Stimulated activated CD8-positive, alpha-beta memory T cell treated with anti-CD3 and anti-CD28 coated beads, Interleukin-15, amount 100 ng/mL, for 4 hours (primary cell): ENCODE results near the gene SLC38A5.
A peak's percentile ranks its signal among the peaks of the same experiment; 100 is the strongest.
"Not testable (repeated sequence)": the region's sequence is repeated elsewhere in the genome, so short reads cannot be mapped to it uniquely, and the experiment has no call there.

Source experiments
- DNase-seq, 2 donors: peaks; one replicate each; pipeline ENCODE4 v3.0.0-alpha.2; 2020; ENCODE audit warnings: low read depth in 2 of 2

The SLC38A5 gene

DNA sequence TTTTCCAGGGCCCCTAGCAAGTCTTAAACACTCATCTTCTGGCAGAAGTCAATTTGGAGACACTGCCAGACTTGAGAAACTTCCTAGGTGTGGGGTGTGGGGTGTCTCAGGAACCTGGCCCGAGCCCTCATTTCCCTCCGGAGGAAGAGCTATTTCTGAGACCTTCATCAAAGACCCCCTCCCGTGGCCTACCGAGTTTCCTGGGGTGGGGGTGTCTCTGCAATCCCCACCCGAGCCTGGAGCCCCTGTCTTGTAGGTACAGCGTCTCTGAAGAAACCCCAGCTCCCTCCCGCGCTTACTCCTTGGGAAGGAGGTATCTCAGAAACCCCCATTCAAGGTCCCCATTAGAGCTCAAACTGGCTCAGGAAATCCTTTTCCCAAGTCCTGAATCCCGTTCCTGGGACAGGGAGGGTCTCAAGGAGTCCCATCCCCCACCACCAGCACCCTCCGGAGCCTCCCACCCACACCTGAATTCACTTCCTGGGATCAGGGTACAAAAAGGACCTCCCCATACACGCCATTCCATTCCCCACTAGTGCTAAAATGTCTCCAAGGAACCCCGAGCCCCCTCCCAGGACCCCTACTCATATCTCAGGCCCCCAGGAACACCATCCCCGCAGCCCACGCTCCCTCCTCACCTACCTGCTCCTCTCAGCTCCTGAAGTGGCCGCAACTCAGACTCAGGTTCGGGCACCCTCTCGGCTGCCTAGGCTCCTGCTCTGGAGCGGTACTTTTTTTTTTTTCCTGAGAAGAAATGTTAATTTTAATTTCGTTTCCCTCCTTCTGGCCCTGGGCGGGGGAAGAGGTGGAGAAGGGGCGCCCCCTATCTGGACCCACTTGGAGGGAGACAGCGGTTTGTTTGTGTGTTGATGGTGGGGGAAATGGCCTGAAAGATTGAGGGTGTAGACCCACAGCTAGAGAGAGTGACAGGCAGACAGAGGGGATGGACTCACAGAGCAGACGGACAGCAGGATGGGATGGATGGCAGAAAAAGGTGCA lies 1.1 kb downstream of the SLC38A5 start:
- peak in 1 of 2 donors; percentile 10 for DNase-seq

DNA sequence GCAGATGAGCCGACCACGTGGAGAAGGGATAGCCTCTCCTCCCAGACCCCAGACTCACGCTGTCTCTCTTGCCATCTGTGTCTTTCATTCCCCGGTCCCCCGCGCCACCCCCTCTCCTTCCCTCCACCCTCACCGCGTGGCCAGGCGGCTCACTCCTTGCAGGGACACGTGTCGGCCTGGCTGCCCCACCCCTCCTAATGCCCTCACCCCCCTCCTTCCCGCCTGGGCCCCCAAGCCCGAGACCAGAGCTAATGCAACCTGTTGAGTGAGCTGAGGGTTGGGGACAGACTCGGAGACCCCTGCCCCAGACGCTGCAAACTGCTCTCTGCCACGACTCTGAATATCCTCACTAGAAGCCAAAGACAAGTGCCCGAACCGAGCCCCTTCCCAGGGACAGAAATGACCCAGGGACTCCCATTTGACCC lies 1.8 kb downstream of the SLC38A5 start:
- DNase-seq, result peak in 1 of 2 donors; percentile 37

DNA sequence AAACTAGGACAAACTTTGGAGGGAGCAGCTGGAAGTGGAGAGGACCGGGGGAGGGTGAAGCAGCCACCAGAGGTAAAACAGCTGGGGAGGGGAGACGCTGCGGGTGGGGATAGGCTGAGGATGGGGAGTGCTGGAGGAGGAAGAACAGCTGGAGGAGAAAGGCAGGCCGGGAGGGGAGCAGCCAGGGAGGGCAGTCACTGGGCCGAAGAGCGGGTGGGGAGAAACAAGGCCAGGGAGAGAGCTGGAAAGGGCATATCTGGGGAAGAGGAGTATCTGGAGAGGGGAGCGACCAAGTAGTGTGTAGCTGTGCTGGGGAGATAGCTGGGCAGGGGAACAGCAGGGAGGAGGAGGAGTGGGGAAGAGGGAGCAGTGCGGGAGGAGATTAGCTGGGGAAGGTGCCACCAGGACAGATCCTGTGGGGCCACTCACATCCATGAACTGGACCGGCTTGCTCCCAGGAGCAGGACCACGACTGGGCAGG lies 2.7 kb downstream of the SLC38A5 start:
- no peak for DNase-seq

DNA sequence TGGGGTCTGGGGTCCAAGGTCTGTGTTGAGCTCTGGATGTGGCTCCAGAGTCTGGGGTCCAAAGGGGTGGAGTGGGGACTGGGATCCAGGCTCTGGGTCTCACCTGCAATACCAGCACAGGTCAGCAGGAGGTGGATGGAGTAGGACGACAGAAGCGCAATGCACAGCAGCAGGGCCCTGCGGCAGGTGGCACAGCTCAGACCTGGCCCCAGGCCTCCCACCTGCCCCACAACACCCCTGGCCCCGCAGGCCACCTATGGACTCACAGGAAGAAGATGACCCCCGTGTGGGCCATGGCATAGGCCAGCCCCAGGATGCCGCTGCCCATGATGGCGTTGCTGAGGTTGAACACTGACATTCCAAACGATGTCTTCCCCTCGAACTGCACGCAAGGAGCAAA lies 3.4 kb downstream of the SLC38A5 start:
- DNase-seq, result no peak

DNA sequence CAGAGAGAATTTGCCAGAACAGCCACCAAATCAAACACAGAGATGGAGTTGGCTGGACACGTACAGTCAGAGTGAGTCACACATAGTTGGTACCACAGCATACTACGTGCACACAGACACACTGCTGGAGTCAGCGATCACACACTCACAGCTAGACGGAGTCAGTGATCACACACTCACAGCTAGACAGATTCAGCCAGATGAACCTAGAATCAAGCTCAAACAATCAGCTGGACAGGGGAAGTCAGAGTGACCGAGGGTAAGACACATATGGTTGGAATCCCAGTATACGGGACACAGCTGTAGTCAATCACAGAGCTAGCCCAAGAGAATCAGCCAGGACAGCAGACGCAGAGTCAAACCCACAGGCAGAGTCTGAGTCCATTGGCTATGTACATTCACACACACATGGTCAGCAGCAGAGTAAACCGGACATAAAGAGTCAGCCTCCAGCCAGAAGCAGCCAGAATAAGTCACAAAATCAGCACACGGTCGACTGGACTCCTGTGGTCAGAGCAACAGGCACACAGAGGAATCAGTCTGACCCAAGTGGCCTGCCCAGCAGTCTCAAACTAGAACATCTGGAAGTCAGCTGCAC lies 4.6 kb downstream of the SLC38A5 start:
- no peak for DNase-seq

DNA sequence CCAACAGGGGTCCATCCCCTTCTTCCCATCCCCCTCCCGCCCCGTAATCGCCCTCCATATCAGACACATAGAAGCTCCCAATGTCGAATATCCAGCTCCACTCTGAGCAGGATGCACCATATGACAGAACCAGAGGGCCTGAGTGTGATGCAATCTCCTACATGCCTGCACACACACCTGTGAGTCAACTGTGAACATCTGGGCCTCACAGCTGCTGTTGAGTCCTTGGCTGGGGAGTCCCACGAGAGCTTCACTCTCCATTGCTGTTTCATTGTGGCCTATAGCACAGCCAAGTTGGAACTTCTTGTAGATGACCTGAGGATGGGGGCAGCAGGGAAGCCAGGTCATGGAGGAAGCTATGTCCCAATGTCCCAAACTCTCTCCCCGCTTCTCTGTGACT lies 8.2 kb downstream of the SLC38A5 start:
- no peak for DNase-seq

DNA sequence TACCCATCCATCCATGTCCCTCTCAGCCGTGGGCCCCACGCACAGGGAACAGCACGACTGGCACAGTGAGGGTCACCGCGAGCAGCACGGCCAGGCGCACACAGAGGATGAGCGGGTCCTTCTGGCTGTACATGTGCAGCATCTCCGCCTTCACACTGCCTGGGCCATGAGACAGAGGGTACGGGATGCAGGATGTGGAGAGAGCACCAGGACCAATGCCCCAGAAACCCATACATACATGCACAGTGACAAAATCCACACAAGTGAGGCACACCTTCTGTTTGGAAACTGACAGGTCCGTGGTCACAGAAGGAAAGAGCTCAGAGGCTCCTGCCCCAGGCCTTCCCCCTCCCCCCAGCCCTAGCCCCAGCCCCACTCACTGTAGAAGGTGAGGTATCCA lies 9.5 kb downstream of the SLC38A5 start:
- DNase-seq, result no peak

DNA sequence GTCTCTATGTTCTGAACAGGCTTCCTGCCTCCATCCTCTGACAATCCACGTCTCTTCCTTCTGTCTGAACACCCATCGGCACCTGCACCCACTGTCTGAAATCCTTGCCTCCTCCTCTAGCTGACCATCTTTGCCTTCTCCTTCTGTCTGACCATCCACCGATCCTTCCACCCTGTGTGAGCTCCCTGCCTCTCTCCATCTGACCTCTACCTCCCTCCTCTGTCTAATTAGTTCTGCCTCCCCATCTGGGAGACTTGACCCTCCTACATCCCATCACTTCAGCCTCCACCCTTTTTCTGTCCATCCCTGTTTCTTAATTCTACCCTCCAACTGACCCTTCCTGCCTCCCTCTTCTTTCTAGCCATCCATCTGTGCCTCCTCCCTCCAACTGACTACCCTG lies 10.0 kb downstream of the SLC38A5 start:
- DNase-seq, result no peak

DNA sequence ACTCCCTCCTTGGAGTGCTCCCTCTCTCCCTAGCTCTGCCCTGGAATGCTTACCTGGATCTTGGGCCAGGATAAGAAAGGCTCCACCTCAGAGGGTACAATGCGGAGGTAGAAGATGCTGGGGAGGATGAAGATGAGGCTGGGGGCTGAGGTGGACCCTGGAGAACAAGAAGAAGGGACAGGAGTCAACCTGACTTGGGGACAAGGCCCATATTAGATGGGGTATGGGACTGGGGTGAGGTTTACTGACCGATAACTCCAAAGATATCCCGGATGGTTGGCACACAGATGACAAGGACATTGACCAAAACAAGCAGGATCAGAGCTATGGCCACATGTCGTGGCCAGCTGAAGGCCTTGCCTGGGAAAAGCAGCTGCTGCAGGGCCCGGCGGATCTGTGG lies 10.6 kb downstream of the SLC38A5 start:
- no peak for DNase-seq

DNA sequence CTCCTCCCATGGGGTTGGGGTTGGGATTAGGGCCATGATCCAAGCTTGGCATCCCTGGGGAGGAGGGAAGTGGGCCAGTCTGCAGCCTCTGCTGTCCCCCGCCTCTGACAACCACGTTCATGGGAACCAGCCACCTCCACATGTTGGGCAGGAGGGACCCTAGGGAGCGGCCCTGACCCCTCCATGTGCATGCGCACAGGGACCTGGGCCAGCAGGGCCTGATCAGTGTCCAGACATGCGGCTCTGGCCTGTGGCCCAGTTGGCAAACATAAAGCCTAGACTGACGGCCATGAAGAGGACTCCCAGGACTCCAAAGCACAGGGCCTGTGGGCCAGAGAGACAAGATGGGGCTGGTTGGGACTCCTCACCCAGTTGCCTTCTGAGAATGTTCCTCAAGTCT lies 11.3 kb downstream of the SLC38A5 start:
- DNase-seq, result no peak

DNA sequence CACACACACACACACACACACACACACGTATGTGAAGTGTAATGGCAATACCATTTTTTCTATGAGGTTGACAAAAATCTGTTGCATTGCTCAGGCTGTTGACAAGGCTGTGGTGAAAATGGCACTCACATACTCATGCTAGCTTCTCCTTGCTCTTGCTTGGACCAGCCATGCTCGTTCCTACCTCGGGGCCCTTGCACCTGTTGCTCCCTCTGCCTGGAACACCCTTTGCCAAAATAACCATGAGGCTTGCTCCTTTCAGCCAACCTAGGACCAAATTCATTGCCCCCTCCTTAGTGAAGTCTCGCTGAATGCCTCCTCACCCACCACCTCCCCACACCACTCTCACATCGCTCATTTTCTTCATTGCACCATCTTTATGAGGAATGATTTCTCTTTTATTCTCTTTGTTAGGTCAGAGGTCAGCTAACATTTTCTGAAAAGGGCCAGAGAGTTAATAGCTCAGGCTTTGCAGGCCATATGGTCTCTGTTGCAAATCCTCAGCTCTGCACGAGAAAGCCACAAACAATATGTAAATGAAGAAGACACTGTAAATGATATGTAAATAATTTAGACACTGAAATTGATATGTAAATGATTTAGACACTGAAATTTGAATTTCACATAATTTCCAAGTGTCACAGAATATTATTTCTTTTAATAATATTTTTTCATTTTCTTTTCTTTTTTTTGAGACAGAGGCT lies 13.3 kb downstream of the SLC38A5 start:
- no peak for DNase-seq

DNA sequence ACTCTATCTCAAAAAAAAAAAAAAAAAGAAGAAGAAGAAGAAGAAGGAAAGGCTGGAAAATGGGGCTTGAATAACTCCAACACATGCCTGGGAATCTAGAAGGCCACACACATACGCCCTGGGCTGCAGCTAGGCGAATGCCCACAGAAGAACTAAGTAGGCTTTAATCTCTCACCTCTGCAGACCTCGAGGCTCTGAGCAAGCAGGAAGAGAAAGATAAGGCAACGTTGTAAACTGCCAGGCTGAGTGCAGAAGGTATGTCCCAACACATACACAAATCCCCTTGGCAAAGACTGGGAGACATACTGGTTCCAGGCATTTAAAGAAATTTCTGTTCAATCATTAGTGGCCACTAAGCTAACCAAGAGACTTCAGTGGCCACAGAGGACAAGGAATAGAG lies 18.4 kb downstream of the SLC38A5 start:
- no peak for DNase-seq

DNA sequence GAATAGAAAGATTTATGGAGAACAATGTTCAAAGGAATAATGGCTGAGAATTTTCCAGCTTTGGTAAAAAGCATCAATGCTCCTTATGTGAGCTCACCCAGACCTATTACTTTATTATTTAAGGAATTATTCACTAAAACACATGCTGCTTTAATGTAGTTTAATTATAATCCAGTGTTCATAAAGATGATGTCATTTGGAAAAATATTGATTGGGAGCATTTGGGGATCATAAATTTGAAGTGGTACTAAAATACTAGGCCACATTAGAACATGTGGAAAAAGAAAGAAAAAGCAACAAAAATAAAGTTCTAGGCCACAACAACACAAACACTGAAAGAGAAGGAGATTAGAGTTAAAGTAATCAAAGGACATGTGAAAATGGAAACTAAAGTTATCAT lies 20.0 kb downstream of the SLC38A5 start:
- DNase-seq, result no peak

DNA sequence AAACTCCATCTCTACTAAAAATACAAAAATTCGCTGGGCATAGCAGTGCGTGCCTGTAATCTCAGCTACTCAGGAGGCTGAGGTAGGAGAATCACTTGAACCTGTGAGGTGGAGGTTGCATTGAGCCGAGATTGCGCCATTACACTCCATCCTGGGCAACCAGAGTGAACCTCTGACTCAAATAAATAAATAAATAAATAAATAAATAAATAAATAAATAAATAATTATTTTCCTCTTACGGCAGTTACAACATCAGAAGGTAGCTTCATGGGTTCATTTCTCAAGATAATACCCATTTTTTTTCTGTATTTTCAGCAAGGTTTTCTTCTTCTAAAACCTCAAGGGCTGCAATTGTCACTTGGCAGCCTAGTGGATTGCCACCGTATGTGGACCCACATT lies 22.9 kb downstream of the SLC38A5 start:
- DNase-seq, result not testable (repeated sequence)

DNA sequence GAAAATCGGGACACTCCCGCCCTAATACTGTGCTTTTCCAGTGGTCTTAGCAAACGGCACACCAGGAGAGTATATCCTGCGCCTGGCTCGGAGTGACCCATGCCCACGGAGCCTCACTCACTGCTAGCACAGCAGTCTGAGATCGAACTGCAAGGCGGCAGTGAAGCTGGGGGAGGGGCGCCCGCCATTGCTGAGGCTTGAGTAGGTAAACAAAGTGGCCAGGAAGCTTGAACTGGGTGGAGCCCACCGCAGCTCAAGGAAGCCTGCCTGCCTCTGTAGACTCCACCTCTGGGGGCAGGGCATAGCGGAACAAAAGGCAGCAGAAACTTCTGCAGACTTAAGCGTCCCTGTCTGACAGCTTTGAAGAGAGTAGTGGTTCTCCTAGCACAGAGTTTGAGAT lies 36.3 kb downstream of the SLC38A5 start:
- not testable (repeated sequence) for DNase-seq

DNA sequence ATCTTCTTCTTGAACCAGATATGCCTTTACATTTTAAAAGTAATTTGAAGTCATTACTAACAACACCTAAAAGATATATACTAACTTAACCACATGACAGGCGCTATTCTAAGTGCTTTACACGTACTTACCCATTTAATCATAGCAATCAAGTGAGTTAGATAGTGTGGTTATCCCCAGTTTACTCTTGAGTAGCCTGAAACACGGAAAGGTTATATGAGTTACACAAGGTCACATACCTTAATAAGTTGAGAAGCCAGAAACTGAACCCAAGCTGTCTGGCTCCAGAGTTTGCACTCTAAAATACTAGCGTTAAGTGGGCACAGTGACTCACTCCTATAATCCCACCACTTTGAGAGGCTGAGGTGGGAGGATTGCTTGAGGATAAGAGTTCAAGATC lies 39.9 kb downstream of the SLC38A5 start:
- DNase-seq, result not testable (repeated sequence)

DNA sequence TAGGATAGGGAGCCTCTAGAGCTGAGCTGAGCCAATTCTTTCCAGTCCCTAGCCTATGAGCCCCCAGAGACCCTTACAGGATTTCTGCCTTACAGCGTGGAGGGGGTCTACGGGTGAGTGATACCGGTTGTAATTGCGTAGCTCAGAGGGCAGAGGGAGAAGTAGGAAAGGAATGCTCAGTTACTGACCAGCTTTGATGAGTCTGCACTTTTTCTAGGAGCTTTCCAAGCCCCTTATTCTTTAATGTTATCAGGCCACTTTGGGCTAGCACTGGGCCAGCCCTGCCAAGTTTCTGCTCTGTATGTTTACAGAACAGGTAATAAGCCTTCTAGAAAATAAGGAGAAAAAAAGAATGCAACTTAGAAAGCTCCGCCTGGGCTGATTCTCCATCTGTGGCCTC lies 40.5 kb downstream of the SLC38A5 start:
- not testable (repeated sequence) for DNase-seq

DNA sequence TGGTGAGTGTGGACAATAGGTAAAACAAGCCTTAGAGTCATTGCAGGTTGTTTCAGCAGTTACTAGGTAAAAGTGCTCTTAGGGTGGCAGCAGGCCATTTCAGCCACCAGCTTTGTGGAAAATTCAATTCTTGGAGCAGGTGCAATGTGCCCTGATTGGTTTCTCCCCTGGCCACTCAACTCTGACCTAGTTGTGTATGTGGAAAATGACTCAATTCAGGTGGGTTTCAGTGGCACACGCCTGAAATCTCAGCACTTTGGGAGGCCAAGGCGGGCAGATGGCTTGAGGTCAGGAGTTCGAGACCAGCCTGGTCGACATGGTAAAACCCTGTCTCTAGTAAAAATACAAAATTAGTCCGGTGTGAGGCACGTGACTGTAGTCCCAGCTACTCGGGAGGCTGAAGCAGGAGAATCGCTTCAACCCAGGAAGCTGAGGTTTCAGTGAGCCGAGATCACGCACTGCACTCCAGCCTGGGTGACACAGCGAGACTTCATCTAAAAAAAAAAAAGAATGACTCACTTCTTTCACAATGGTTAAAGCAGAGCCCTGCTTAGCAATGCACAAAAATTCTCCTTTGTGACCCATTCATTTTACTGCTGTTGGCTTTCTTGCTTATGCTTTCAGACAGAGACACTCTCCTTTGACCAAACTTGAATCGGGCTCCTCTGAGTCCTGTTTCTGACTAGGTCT lies 42.9 kb downstream of the SLC38A5 start:
- not testable (repeated sequence) for DNase-seq

DNA sequence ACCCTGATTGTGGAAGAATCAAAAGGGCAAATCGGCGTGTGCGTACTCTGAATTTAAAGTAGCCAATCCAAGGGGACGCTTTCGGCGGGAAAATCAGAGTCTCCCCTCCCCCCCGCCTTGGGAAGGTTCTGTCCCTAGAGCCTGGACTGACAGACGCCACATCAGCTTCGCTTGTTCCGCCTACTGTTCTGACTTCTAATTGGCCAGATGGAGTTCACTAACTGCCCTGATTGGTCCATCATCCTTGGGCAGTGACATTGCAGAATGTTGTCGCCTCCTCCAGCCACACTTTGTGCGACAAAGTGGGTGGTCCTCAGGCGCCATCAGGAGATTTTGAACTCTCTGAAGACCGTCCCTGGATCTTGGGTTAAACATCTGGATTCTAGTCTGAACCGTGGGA lies 58.2 kb downstream of the SLC38A5 start, which contains the start of gene SSX4B:
TSS of gene SSX4B (minus strand) at position 101 of the 400 bp plus-strand sequence. CDS start 588 bp downstream, outside the sequence.
- DNase-seq, result not testable (repeated sequence)
